Astrocyte of the spinal cord (primary cell): Measurements from ENCODE around the gene CCL5.

Source experiments
- DNase-seq: peaks from one replicate; pipeline ENCODE4 v3.0.0; 2011; ENCODE audit warnings: low read depth, low spot score
- H3K4me3 ChIP-seq: 2 replicates; pipeline ENCODE4 v1.5.1; 2011; ENCODE audit warnings: low read depth, mild to moderate bottlenecking, low read length, moderate library complexity
- in situ Hi-C: cut with HindIII; loops from 2 replicates; pipeline ENCODE4 v1.10.0; 2017; ENCODE audit warnings: low sequenced_read_pairs
- TF ChIP-seq, protein P1 (sequence below): IDR thresholded peaks from 2 replicates; pipeline ENCODE4 v1.5.1; 2012; ENCODE audit warnings: low read depth, mild to moderate bottlenecking, low read length, inconsistent platforms

Gene CCL5

GRCh38 chr17:35907691-35908090, 27.5 kb upstream of the CCL5 start:
- DNase-seq: no peak
- H3K4me3 ChIP-seq: no peak overlapping the region
- in situ Hi-C loops: no loop called here
- TF ChIP-seq, protein P1, sequence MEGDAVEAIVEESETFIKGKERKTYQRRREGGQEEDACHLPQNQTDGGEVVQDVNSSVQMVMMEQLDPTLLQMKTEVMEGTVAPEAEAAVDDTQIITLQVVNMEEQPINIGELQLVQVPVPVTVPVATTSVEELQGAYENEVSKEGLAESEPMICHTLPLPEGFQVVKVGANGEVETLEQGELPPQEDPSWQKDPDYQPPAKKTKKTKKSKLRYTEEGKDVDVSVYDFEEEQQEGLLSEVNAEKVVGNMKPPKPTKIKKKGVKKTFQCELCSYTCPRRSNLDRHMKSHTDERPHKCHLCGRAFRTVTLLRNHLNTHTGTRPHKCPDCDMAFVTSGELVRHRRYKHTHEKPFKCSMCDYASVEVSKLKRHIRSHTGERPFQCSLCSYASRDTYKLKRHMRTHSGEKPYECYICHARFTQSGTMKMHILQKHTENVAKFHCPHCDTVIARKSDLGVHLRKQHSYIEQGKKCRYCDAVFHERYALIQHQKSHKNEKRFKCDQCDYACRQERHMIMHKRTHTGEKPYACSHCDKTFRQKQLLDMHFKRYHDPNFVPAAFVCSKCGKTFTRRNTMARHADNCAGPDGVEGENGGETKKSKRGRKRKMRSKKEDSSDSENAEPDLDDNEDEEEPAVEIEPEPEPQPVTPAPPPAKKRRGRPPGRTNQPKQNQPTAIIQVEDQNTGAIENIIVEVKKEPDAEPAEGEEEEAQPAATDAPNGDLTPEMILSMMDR: no peak

DNA sequence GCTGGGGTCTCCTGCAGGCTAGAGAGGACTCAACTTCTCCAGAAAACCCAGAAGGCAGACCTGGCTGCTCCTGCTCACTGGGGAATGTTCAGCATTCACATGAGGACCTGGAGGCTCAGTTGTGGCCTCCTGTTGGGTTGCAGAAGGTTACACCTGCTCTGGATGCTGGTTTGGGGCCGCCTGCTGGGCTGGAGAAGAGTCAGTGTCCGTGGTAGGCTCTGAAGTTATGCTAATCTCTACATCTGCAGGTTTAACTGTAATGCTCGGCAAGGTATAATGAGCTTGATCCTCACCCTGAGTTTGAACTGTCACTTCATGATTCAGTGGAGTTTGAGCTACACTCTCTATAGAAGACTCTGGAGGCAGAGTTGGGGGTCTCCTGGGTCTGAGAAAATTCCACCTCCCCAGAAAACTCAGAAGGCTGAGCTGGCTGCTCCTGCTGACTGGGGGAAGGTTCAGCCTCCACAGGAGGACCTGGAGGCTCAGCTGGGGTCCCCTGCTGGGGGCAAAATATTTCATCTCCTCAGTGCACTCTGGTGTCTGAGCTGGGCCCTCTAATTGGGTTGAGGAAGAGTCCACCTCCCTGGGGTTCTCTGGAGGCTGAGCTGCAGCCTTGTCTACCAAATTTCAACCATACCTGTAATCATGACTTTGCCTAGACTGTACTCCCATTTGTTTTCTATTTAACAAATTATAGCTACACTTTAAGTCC, 26.9 kb upstream of the CCL5 start:
- DNase-seq: no peak

GRCh38 chr17:35906191-35906925, 26.2 kb upstream of the CCL5 start:
- in situ Hi-C loops: no loop called here
- TF ChIP-seq, protein P1: no peak
- no peak overlapping the region for H3K4me3 ChIP-seq
- DNase-seq: no peak

More for the DNA sequence above, 26.9 kb upstream of the CCL5 start:
- no peak overlapping the region for H3K4me3 ChIP-seq
- TF ChIP-seq, protein P1: no peak
- in situ Hi-C loops: no loop called here

- DNase-seq: no peak
- TF ChIP-seq, protein P1: no peak
- in situ Hi-C loops: no loop called here
- no peak overlapping the region for H3K4me3 ChIP-seq
These were observed 23.3 kb upstream of the CCL5 start for GRCh38 chr17:35903451-35903850.

GRCh38 chr17:35901631-35902175, 21.5 kb upstream of the CCL5 start:
- in situ Hi-C loops: no loop called here
- TF ChIP-seq, protein P1: no peak
- no peak for DNase-seq
- no peak overlapping the region for H3K4me3 ChIP-seq

DNA sequence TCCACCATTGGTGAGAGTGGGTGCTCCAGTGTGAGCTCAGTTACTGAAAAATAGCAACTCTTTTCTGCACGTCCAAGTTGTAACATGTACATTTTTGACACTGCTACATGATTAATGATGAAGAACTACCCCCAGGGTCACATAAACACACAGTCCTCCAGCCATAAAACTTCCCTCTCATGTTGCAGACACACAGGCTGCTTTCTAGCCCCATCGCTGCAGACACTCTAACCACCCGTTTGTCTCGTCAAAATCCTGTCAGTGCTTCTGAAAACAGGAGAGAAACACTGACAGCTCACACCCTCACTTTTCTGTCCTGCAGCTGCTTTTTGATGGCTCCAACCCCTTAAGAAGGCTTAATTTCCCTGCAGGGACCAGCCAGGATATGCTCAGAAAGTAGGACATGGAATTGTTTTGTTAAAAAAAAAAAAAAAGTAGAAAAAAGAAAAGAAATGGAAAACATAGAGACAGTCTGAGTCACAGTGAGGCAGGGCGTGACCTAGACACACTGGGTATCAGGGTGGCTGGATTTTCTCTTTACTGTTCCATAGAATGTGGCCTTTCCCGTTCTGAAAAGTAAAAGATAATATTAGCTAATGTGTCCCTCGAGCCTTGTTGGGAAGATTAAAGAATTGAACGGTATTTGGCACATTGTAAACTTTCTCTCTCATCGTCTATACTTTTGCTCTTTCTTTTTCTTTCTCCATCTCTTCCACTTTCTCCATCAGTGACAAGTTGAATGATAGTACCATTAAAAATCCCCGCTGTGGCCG, 20.7 kb upstream of the CCL5 start:
- no peak overlapping the region for H3K4me3 ChIP-seq
- peak; percentile 6 for DNase-seq
- in situ Hi-C loops: no loop called here
- TF ChIP-seq, protein P1: no peak
